ENCODE data around the gene SH3PXD2A.

SH3PXD2A gene

GRCh38 chr10:103872137-103872931, 17.0 kb upstream of the SH3PXD2A start:
- Histone ChIP-seq H3K27me3 (ENCODE audit: control insufficient read depth, insufficient read depth, low read length) (no peaks in the 10 kb centered on the region), H3K36me3 (ENCODE audit: control insufficient read depth, insufficient read depth, low read length) (peaks cover 2% of the 10 kb centered on the region), H3K4me3 (ENCODE audit: low read length) (no peak overlapping the region), H3K9ac (ENCODE audit: low read length) (no peak overlapping the region), H3K4me1 (ENCODE audit: control insufficient read depth, insufficient read depth, low read length) (no peaks in the 10 kb centered on the region), H3K27ac (ENCODE audit: low read depth, low read length) (no peak overlapping the region)

- no peak overlapping the region for H3K4me3 ChIP-seq (ENCODE audit: low read length)
- no peaks in the 10 kb centered on the region for H3K27me3 ChIP-seq (ENCODE audit: control insufficient read depth, insufficient read depth, low read length)
- no peak overlapping the region for H3K9ac ChIP-seq (ENCODE audit: low read length)
- H3K36me3 ChIP-seq (ENCODE audit: control insufficient read depth, insufficient read depth, low read length): peaks cover 2% of the 10 kb centered on the region
- no peaks in the 10 kb centered on the region for H3K4me1 ChIP-seq (ENCODE audit: control insufficient read depth, insufficient read depth, low read length)
- no peak overlapping the region for H3K27ac ChIP-seq (ENCODE audit: low read depth, low read length)
Observed at GRCh38 chr10:103871006-103871405, 15.6 kb upstream of the SH3PXD2A start.

GRCh38 chr10:103870516-103870915, 15.1 kb upstream of the SH3PXD2A start:
- Histone ChIP-seq H3K4me3 (ENCODE audit: low read length) (no peak overlapping the region), H3K9ac (ENCODE audit: low read length) (no peak overlapping the region), H3K27ac (ENCODE audit: low read depth, low read length) (no peak overlapping the region), H3K4me1 (ENCODE audit: control insufficient read depth, insufficient read depth, low read length) (no peaks in the 10 kb centered on the region), H3K36me3 (ENCODE audit: control insufficient read depth, insufficient read depth, low read length) (peaks cover 2% of the 10 kb centered on the region), H3K27me3 (ENCODE audit: control insufficient read depth, insufficient read depth, low read length) (no peaks in the 10 kb centered on the region)

GRCh38 chr10:103869336-103869735, 14.0 kb upstream of the SH3PXD2A start:
- Histone ChIP-seq H3K4me1 (ENCODE audit: control insufficient read depth, insufficient read depth, low read length) (no peaks in the 10 kb centered on the region), H3K27ac (ENCODE audit: low read depth, low read length) (no peak overlapping the region), H3K9ac (ENCODE audit: low read length) (no peak overlapping the region), H3K36me3 (ENCODE audit: control insufficient read depth, insufficient read depth, low read length) (peaks cover 2% of the 10 kb centered on the region), H3K4me3 (ENCODE audit: low read length) (no peak overlapping the region), H3K27me3 (ENCODE audit: control insufficient read depth, insufficient read depth, low read length) (no peaks in the 10 kb centered on the region)

- no peak overlapping the region for H3K9ac ChIP-seq (ENCODE audit: low read length)
- H3K4me3 ChIP-seq (ENCODE audit: low read length): no peak overlapping the region
- H3K27ac ChIP-seq (ENCODE audit: low read depth, low read length): no peak overlapping the region
- no peaks in the 10 kb centered on the region for H3K4me1 ChIP-seq (ENCODE audit: control insufficient read depth, insufficient read depth, low read length)
- no peaks in the 10 kb centered on the region for H3K27me3 ChIP-seq (ENCODE audit: control insufficient read depth, insufficient read depth, low read length)
- H3K36me3 ChIP-seq (ENCODE audit: control insufficient read depth, insufficient read depth, low read length): peaks cover 2% of the 10 kb centered on the region
Observed at GRCh38 chr10:103868200-103868599, 12.8 kb upstream of the SH3PXD2A start.

- H3K9ac ChIP-seq (ENCODE audit: low read length): no peak overlapping the region
- H3K4me3 ChIP-seq (ENCODE audit: low read length): no peak overlapping the region
- no peaks in the 10 kb centered on the region for H3K27me3 ChIP-seq (ENCODE audit: control insufficient read depth, insufficient read depth, low read length)
- H3K36me3 ChIP-seq (ENCODE audit: control insufficient read depth, insufficient read depth, low read length): no peaks in the 10 kb centered on the region
- no peaks in the 10 kb centered on the region for H3K4me1 ChIP-seq (ENCODE audit: control insufficient read depth, insufficient read depth, low read length)
- H3K27ac ChIP-seq (ENCODE audit: low read depth, low read length): no peak overlapping the region
Observed at GRCh38 chr10:103861505-103861904, 6.1 kb upstream of the SH3PXD2A start.

GRCh38 chr10:103859161-103860086, 4.0 kb upstream of the SH3PXD2A start:
- Histone ChIP-seq H3K36me3 (ENCODE audit: control insufficient read depth, insufficient read depth, low read length) (no peaks in the 10 kb centered on the region), H3K4me1 (ENCODE audit: control insufficient read depth, insufficient read depth, low read length) (peaks cover 3% of the 10 kb centered on the region), H3K27me3 (ENCODE audit: control insufficient read depth, insufficient read depth, low read length) (no peaks in the 10 kb centered on the region), H3K4me3 (ENCODE audit: low read length) (no peak overlapping the region), H3K9ac (ENCODE audit: low read length) (no peak overlapping the region), H3K27ac (ENCODE audit: low read depth, low read length) (no peak overlapping the region)

- Histone ChIP-seq H3K9ac (ENCODE audit: low read length) (no peak overlapping the region), H3K27me3 (ENCODE audit: control insufficient read depth, insufficient read depth, low read length) (no peaks in the 10 kb centered on the region), H3K36me3 (ENCODE audit: control insufficient read depth, insufficient read depth, low read length) (no peaks in the 10 kb centered on the region), H3K27ac (ENCODE audit: low read depth, low read length) (no peak overlapping the region), H3K4me1 (ENCODE audit: control insufficient read depth, insufficient read depth, low read length) (peaks cover 7% of the 10 kb centered on the region), H3K4me3 (ENCODE audit: low read length) (no peak overlapping the region)
Observed at GRCh38 chr10:103858360-103858759, 3.0 kb upstream of the SH3PXD2A start.

GRCh38 chr10:103856797-103857170, 1.4 kb upstream of the SH3PXD2A start:
- peaks cover 15% of the 10 kb centered on the region for H3K4me1 ChIP-seq (ENCODE audit: control insufficient read depth, insufficient read depth, low read length)

GRCh38 chr10:103855852-103856796, 748 bp upstream of the SH3PXD2A start:
- H3K36me3 ChIP-seq (ENCODE audit: control insufficient read depth, insufficient read depth, low read length): no peaks in the 10 kb centered on the region
- H3K9ac ChIP-seq (ENCODE audit: low read length): no peak overlapping the region
- peaks cover 22% of the 10 kb centered on the region for H3K4me1 ChIP-seq (ENCODE audit: control insufficient read depth, insufficient read depth, low read length)
- no peak overlapping the region for H3K27ac ChIP-seq (ENCODE audit: low read depth, low read length)
- peak overlapping the region; percentile 43 for H3K4me3 ChIP-seq (ENCODE audit: low read length)
- no peaks in the 10 kb centered on the region for H3K27me3 ChIP-seq (ENCODE audit: control insufficient read depth, insufficient read depth, low read length)

More at GRCh38 chr10:103856797-103857170, 1.4 kb upstream of the SH3PXD2A start:
- Histone ChIP-seq H3K4me3 (ENCODE audit: low read length) (no peak overlapping the region), H3K27ac (ENCODE audit: low read depth, low read length) (no peak overlapping the region), H3K27me3 (ENCODE audit: control insufficient read depth, insufficient read depth, low read length) (no peaks in the 10 kb centered on the region), H3K9ac (ENCODE audit: low read length) (no peak overlapping the region), H3K36me3 (ENCODE audit: control insufficient read depth, insufficient read depth, low read length) (no peaks in the 10 kb centered on the region)

GRCh38 chr10:103854686-103855391, 537 bp downstream of the SH3PXD2A start:
- Histone ChIP-seq H3K9ac (ENCODE audit: low read length) (peak overlapping the region; percentile 62), H3K27me3 (ENCODE audit: control insufficient read depth, insufficient read depth, low read length) (no peaks in the 10 kb centered on the region), H3K36me3 (ENCODE audit: control insufficient read depth, insufficient read depth, low read length) (no peaks in the 10 kb centered on the region), H3K4me3 (ENCODE audit: low read length) (peak overlapping the region; percentile 85), H3K4me1 (ENCODE audit: control insufficient read depth, insufficient read depth, low read length) (peaks cover 25% of the 10 kb centered on the region), H3K27ac (ENCODE audit: low read depth, low read length) (peak overlapping the region; percentile 72)

Measured in rectal smooth muscle tissue (tissue), 1 donor.